CD14-positive monocyte (primary cell): ENCODE data around the gene KIF3B. TPM values are rescaled to one million over a fixed set of nuclear protein-coding genes. Genes with fewer than 3 reads are reported as not detected.

Experiments
- DNase-seq, 3 donors: peaks; one replicate each; pipeline ENCODE4 v3.0.0-alpha.2; 2011 to 2022
- H2AFZ ChIP-seq: 2 replicates; pipeline ENCODE4 v1.6.0; 2012; ENCODE audit warnings: mild to moderate bottlenecking, low read depth, low read length, inconsistent platforms; ENCODE audit not compliant: insufficient read depth, poor library complexity, severe bottlenecking
- H3K27ac ChIP-seq, 2 donors: 1 replicate in 1 of 2; 2 replicates in 1 of 2; pipeline ENCODE4 v1.5.1; 2012 to 2013; ENCODE audit warnings: low read length in 2 of 2, control low read depth in 1 of 2, inconsistent platforms in 1 of 2, low read depth in 1 of 2, mild to moderate bottlenecking in 1 of 2
- H3K27me3 ChIP-seq, 2 donors: one replicate each; pipeline versions ENCODE4 v1.6.0 to v1.6.1; 2011 to 2013; ENCODE audit warnings: low read length in 2 of 2; ENCODE audit not compliant: control insufficient read depth in 2 of 2, insufficient read depth in 2 of 2
- H3K36me3 ChIP-seq, 2 donors: replicated peaks in 1 of 2; 1 replicate in 1 of 2; 2 replicates in 1 of 2; pipeline versions ENCODE4 v1.5.1 to v1.6.1; 2012 to 2013; ENCODE audit warnings: low read length in 2 of 2, control low read depth in 1 of 2, inconsistent platforms in 1 of 2, mild to moderate bottlenecking in 1 of 2; ENCODE audit not compliant: insufficient read depth in 2 of 2, control insufficient read depth in 1 of 2
- H3K4me1 ChIP-seq, 2 donors: 1 replicate in 1 of 2; 2 replicates in 1 of 2; pipeline versions ENCODE4 v1.5.1 to v1.6.1; 2012 to 2013; ENCODE audit warnings: low read length in 2 of 2, control low read depth in 1 of 2, inconsistent platforms in 1 of 2, mild to moderate bottlenecking in 1 of 2, moderate library complexity in 1 of 2; ENCODE audit not compliant: insufficient read depth in 2 of 2, control insufficient read depth in 1 of 2
- H3K4me2 ChIP-seq: replicated peaks from 2 replicates; pipeline ENCODE3; 2012; ENCODE audit warnings: low read length, moderate library complexity, mild to moderate bottlenecking; ENCODE audit not compliant: poor library complexity, severe bottlenecking; ENCODE audit errors: extremely low read depth
- H3K4me3 ChIP-seq, 3 experiments: fragments of 200-600 bp in 1 of 3; sonication (generic) in 1 of 3; replicated peaks in 1 of 3; 1 replicate in 2 of 3; 2 replicates in 1 of 3; pipeline ENCODE4 v1.5.1; 2011 to 2013; ENCODE audit warnings: low read length in 3 of 3, mild to moderate bottlenecking in 3 of 3, control low read depth in 2 of 3, low read depth in 2 of 3, inconsistent platforms in 1 of 3, moderate library complexity in 1 of 3
- H3K79me2 ChIP-seq: 2 replicates; pipeline ENCODE4 v1.6.0; 2012; ENCODE audit warnings: mild to moderate bottlenecking, control low read depth, inconsistent platforms, low read length, moderate library complexity; ENCODE audit not compliant: insufficient read depth
- H3K9ac ChIP-seq: 2 replicates; pipeline ENCODE4 v1.6.0; 2017; ENCODE audit warnings: low read length, mild to moderate bottlenecking; ENCODE audit not compliant: insufficient read depth, poor library complexity, severe bottlenecking
- H3K9me3 ChIP-seq, 2 donors: replicated peaks in 1 of 2; 1 replicate in 1 of 2; 2 replicates in 1 of 2; pipeline versions ENCODE4 v1.5.1 to v1.6.1; 2012 to 2013; ENCODE audit warnings: low read length in 2 of 2, control low read depth in 1 of 2; ENCODE audit not compliant: control insufficient read depth in 1 of 2, insufficient read depth in 1 of 2
- H4K20me1 ChIP-seq: 2 replicates; pipeline ENCODE4 v1.6.0; 2012; ENCODE audit warnings: mild to moderate bottlenecking, low read length, control low read depth, moderate library complexity; ENCODE audit not compliant: insufficient read depth
- H3K27ac Mint-ChIP-seq, 7 donors: one replicate each; pipeline ENCODE4 v1.8.0; 2020; ENCODE audit warnings: mild to moderate bottlenecking in 7 of 7, mixed read lengths in 7 of 7, moderate library complexity in 6 of 7, inconsistent platforms in 2 of 7
- H3K27me3 Mint-ChIP-seq, 3 donors: one replicate each; pipeline ENCODE4 v1.8.0; 2021 to 2022; ENCODE audit warnings: low read depth in 3 of 3, mild to moderate bottlenecking in 3 of 3, mixed read lengths in 3 of 3, moderate library complexity in 3 of 3, inconsistent platforms in 1 of 3
- H3K36me3 Mint-ChIP-seq, 2 donors: one replicate each; pipeline ENCODE4 v1.8.0; 2020; ENCODE audit warnings: mixed read lengths in 2 of 2, inconsistent platforms in 1 of 2, mild to moderate bottlenecking in 1 of 2
- H3K4me1 Mint-ChIP-seq: one replicate; pipeline ENCODE4 v1.8.0; 2020; ENCODE audit warnings: mild to moderate bottlenecking, mixed read lengths
- H3K4me3 Mint-ChIP-seq, 2 donors: one replicate each; pipeline ENCODE4 v1.8.0; 2020; ENCODE audit warnings: mild to moderate bottlenecking in 2 of 2, mixed read lengths in 2 of 2, moderate library complexity in 1 of 2
- H3K9me3 Mint-ChIP-seq, 7 donors: one replicate each; pipeline ENCODE4 v1.8.0; 2020 to 2022; ENCODE audit warnings: mixed read lengths in 7 of 7, mild to moderate bottlenecking in 6 of 7, moderate library complexity in 6 of 7, inconsistent platforms in 2 of 7
- CTCF ChIP-seq: fragments of 200-600 bp; IDR thresholded peaks from one replicate; pipeline ENCODE4 v1.8.0; 2022; ENCODE audit warnings: antibody characterized with exemption, mild to moderate bottlenecking
- WGBS: methylation state at CpG from one replicate; pipeline ENCODE4 v1.1.5; 2013; ENCODE audit warnings: missing lambda C conversion rate; ENCODE audit not compliant: insufficient coverage; 5-methylcytosine and 5-hydroxymethylcytosine counted together
- intact Hi-C, 2 donors: fragments of 100-400 bp; cut with micrococcal nuclease; formaldehyde crosslinking; loops; one replicate each; pipeline versions ENCODE4 v1.15.0 to v1.15.1; 2023
- polyA plus RNA-seq, 3 donors: library from polyadenylated mRNA; depleted of rRNA in 1 of 3; unstranded in 2 of 3; stranded (reverse) in 1 of 3; fragments of 300-500 nt in 2 of 3; fragments of >200 nt in 1 of 3; fragmentation: Illumina TruSeq in 2 of 3; gene quantifications; 1 replicate in 2 of 3; 2 replicates in 1 of 3; pipeline ENCODE4 v1.2.3, GENCODE V29; 2012 to 2021

KIF3B gene
- polyA plus RNA-seq, 3 donors, result 1.5 to 7.5 (median 3.4) TPM

- intact Hi-C loops, result no loop called here
- Histone ChIP-seq H3K27me3 (no peaks in the 10 kb centered on the region), H4K20me1 (no peaks in the 10 kb centered on the region), H3K79me2 (no peaks in the 10 kb centered on the region), H3K4me2 (no peak overlapping the region), H3K4me1 (peaks cover 10 to 17% of the 10 kb centered on the region in 2 donors), H3K27ac (no peak overlapping the region), H2AFZ (no peak overlapping the region), H3K9me3 (no peaks in the 10 kb centered on the region), H3K9ac (no peak overlapping the region), H3K4me3 (no peak overlapping the region), H3K36me3 (no peaks in the 10 kb centered on the region)
- no peaks in the 10 kb centered on the region for H3K36me3 Mint-ChIP-seq
- peaks cover 0 to 1% (median 0%) of the 10 kb centered on the region in 7 donors for H3K9me3 Mint-ChIP-seq
- WGBS, result 63% methylated on average over 5 of the region's 5 CpGs
- no peak overlapping the region for H3K4me3 Mint-ChIP-seq
- H3K27me3 Mint-ChIP-seq, result peaks cover 1 to 4% (median 3%) of the 10 kb centered on the region in 3 donors
- H3K27ac Mint-ChIP-seq, result no peak overlapping the region
- TF ChIP-seq CTCF, result no peak
- H3K4me1 Mint-ChIP-seq, result peaks cover 15% of the 10 kb centered on the region
- peak; percentile 24 to 34 (median 32) for DNase-seq
These were observed 29.4 kb upstream of the KIF3B start for GRCh38 chr20:32248043-32248442.

- intact Hi-C loops, result no loop called here
- Histone ChIP-seq H3K9ac (no peak overlapping the region), H3K9me3 (no peaks in the 10 kb centered on the region), H4K20me1 (no peaks in the 10 kb centered on the region), H3K4me3 (peak overlapping the region in 1 of 3 experiments; percentile 10), H2AFZ (peak overlapping the region; percentile 13), H3K27me3 (no peaks in the 10 kb centered on the region), H3K27ac (no peak overlapping the region), H3K4me1 (peaks cover 10 to 17% of the 10 kb centered on the region in 2 donors), H3K79me2 (no peaks in the 10 kb centered on the region), H3K4me2 (peak overlapping the region; percentile 31), H3K36me3 (no peaks in the 10 kb centered on the region)
- H3K27ac Mint-ChIP-seq, result peak overlapping the region in 5 of 7 donors; percentile 23 to 70 (median 38)
- no peak for TF ChIP-seq CTCF
- H3K4me1 Mint-ChIP-seq, result peaks cover 16% of the 10 kb centered on the region
- H3K36me3 Mint-ChIP-seq, result peaks cover 0 to 2% of the 10 kb centered on the region in 2 donors
- H3K27me3 Mint-ChIP-seq, result peaks cover 3 to 4% (median 4%) of the 10 kb centered on the region in 3 donors
- DNase-seq, result peak; percentile 55 to 66 (median 65)
- peaks cover 0 to 3% (median 0%) of the 10 kb centered on the region in 7 donors for H3K9me3 Mint-ChIP-seq
- no CpG with 5 or more reads among the region's 9 CpGs for WGBS
- H3K4me3 Mint-ChIP-seq, result peak overlapping the region; percentile 56 to 85
These were observed 28.3 kb upstream of the KIF3B start for GRCh38 chr20:32249030-32249738.
